Sigmoid colon (tissue), 7 donors: ENCODE measurements around the gene ROR1. TPM values are rescaled to one million over a fixed set of nuclear protein-coding genes. Genes with fewer than 3 reads are reported as not detected.
A peak's percentile ranks its signal among the peaks of the same experiment; 100 is the strongest.

Source experiments
- DNase-seq: peaks from one replicate; pipeline ENCODE4 v3.0.0-alpha.2; 2019
- H3K27ac ChIP-seq, 4 donors: fragments of 200-600 bp; sonication (generic); one replicate each; pipeline ENCODE4 v1.5.1; 2016 to 2019; ENCODE audit warnings: mild to moderate bottlenecking in 1 of 4
- H3K27me3 ChIP-seq, 3 donors: fragments of 200-600 bp; sonication (generic); one replicate each; pipeline ENCODE4 v1.5.1; 2019; ENCODE audit warnings: mild to moderate bottlenecking in 1 of 3
- H3K36me3 ChIP-seq, 4 donors: fragments of 200-600 bp; sonication (generic); one replicate each; pipeline ENCODE4 v1.5.1; 2016 to 2019
- H3K4me1 ChIP-seq, 4 donors: fragments of 200-600 bp; sonication (generic); one replicate each; pipeline ENCODE4 v1.5.1; 2017 to 2019
- H3K4me3 ChIP-seq, 4 donors: fragments of 200-600 bp; sonication (generic); one replicate each; pipeline ENCODE4 v1.5.1; 2017 to 2019; ENCODE audit warnings: mild to moderate bottlenecking in 2 of 4, moderate library complexity in 1 of 4
- H3K9me3 ChIP-seq, 4 donors: fragments of 200-600 bp in 3 of 4; sonication (generic) in 3 of 4; one replicate each; pipeline versions ENCODE4 v1.5.1 to v1.6.1; 2013 to 2019
- CTCF ChIP-seq, 4 experiments: fragments of 450-650 bp in 3 of 4; fragments of 200-600 bp in 1 of 4; IDR thresholded peaks; one replicate each; pipeline ENCODE4 v1.5.1; 2016 to 2019; ENCODE audit warnings: antibody characterized with exemption in 4 of 4, mild to moderate bottlenecking in 3 of 4, moderate library complexity in 2 of 4
- EP300 ChIP-seq, 4 donors: sonication (generic); formaldehyde crosslinking; IDR thresholded peaks; one replicate each; pipeline ENCODE4 v1.6.1; 2017; ENCODE audit warnings: antibody characterized with exemption in 4 of 4
- POLR2A ChIP-seq, 2 donors: fragments of 450-650 bp; IDR thresholded peaks; one replicate each; pipeline ENCODE4 v1.6.1; 2016; ENCODE audit warnings: antibody characterized with exemption in 2 of 2, mild to moderate bottlenecking in 2 of 2, moderate library complexity in 2 of 2
- POLR2AphosphoS5 ChIP-seq, 4 donors: sonication (generic); formaldehyde crosslinking; IDR thresholded peaks; one replicate each; pipeline ENCODE4 v1.6.1; 2017; ENCODE audit warnings: antibody characterized with exemption in 4 of 4
- WGBS, 2 donors: extraction: QIAGEN DNeasy Blood & Tissue Kit; methylation state at CpG; one replicate each; pipeline ENCODE4 v1.1.7; 2013; 5-methylcytosine and 5-hydroxymethylcytosine counted together
- intact Hi-C: fragments of 100-400 bp; cut with DNase I; formaldehyde crosslinking; loops from one replicate; pipeline ENCODE4 v1.15.1; 2023
- polyA plus RNA-seq, 3 donors: library from polyadenylated mRNA; stranded (reverse); fragments of 200-250 nt; gene quantifications; one replicate each; pipeline ENCODE4 v1.2.3, GENCODE V29; 2013
- total RNA-seq, 4 donors: library from RNA; depleted of rRNA; stranded (reverse); fragments of >200 nt; gene quantifications; one replicate each; pipeline ENCODE4 v1.1.0, GENCODE V29; 2016
- donor health status: healthy with polysubstance abuse.
- donor health status: Bipolar disorder and iron deficiency.
- donor health status: healthy.

ROR1 gene
- total and polyA plus RNA-seq, 7 donors, result under 0.01 to 37.1 (median 27.3) TPM

GRCh38 chr1:63960326-63960725 is 186.5 kb downstream of the ROR1 start:
- Histone ChIP-seq H3K27ac (no peak overlapping the region), H3K27me3 (no peaks in the 10 kb centered on the region), H3K4me1 (peaks cover 0 to 11% (median 5%) of the 10 kb centered on the region in 4 donors), H3K36me3 (no peaks in the 10 kb centered on the region), H3K4me3 (no peak overlapping the region), H3K9me3 (peaks cover 0 to 3% (median 0%) of the 10 kb centered on the region in 4 donors)
- WGBS, 2 donors, result 84 to 91% methylated on average over 5 of the region's 5 CpGs
- no peak for DNase-seq
- TF ChIP-seq EP300 (IDR thresholded peaks at IDR 0.05) (no peak), POLR2AphosphoS5 (IDR thresholded peaks at IDR 0.05) (no peak), POLR2A (IDR thresholded peaks at IDR 0.05) (no peak), CTCF (IDR thresholded peaks at IDR 0.05) (no peak)
- intact Hi-C loops, result no loop called here

- Histone ChIP-seq H3K4me3 (no peak overlapping the region), H3K27ac (no peak overlapping the region), H3K4me1 (peaks cover 0 to 24% (median 20%) of the 10 kb centered on the region in 4 donors), H3K36me3 (no peaks in the 10 kb centered on the region), H3K27me3 (no peaks in the 10 kb centered on the region), H3K9me3 (no peaks in the 10 kb centered on the region)
- no peak for TF ChIP-seq POLR2AphosphoS5 (IDR thresholded peaks at IDR 0.05)
- no peak for TF ChIP-seq POLR2A (IDR thresholded peaks at IDR 0.05)
- no peak for TF ChIP-seq EP300 (IDR thresholded peaks at IDR 0.05)
- TF ChIP-seq CTCF (IDR thresholded peaks at IDR 0.05), result no peak
- DNase-seq, result no peak
- intact Hi-C loops, result no loop called here
- WGBS, 2 donors, result 14 to 50% methylated on average over 12 of the region's 12 CpGs
Measured at GRCh38 chr1:63966016-63966415, 192.2 kb downstream of the ROR1 start.

GRCh38 chr1:63967901-63968300 is 194.1 kb downstream of the ROR1 start:
- intact Hi-C loops, result no loop called here
- 85 to 91% methylated on average over 3 of the region's 3 CpGs for WGBS, 2 donors
- TF ChIP-seq POLR2AphosphoS5 (IDR thresholded peaks at IDR 0.05) (no peak), POLR2A (IDR thresholded peaks at IDR 0.05) (no peak), CTCF (IDR thresholded peaks at IDR 0.05) (no peak), EP300 (IDR thresholded peaks at IDR 0.05) (no peak)
- no peaks in the 10 kb centered on the region for H3K9me3 ChIP-seq
- peaks cover 0 to 34% (median 23%) of the 10 kb centered on the region in 4 donors for H3K4me1 ChIP-seq
- H3K4me3 ChIP-seq, result no peak overlapping the region
- no peaks in the 10 kb centered on the region for H3K27me3 ChIP-seq
- H3K27ac ChIP-seq, result no peak overlapping the region
- no peaks in the 10 kb centered on the region for H3K36me3 ChIP-seq
- no peak for DNase-seq

- TF ChIP-seq CTCF (IDR thresholded peaks at IDR 0.05) (no peak), POLR2A (IDR thresholded peaks at IDR 0.05) (no peak), POLR2AphosphoS5 (IDR thresholded peaks at IDR 0.05) (no peak), EP300 (IDR thresholded peaks at IDR 0.05) (no peak)
- Histone ChIP-seq H3K9me3 (no peaks in the 10 kb centered on the region), H3K27me3 (no peaks in the 10 kb centered on the region), H3K4me3 (no peak overlapping the region), H3K4me1 (peaks cover 0 to 42% (median 29%) of the 10 kb centered on the region in 4 donors), H3K36me3 (no peaks in the 10 kb centered on the region), H3K27ac (peak overlapping the region in 1 of 4 donors; percentile 12)
- intact Hi-C loops, result no loop called here
- 70 to 78% methylated on average over 3 of the region's 3 CpGs for WGBS, 2 donors
- DNase-seq, result no peak
Measured at GRCh38 chr1:63968663-63969440, 195.0 kb downstream of the ROR1 start.
